Naive thymus-derived CD4-positive, alpha-beta T cell (primary cell): ENCODE data around the gene CNDP2. TPM values are rescaled to one million over a fixed set of nuclear protein-coding genes. Genes with fewer than 3 reads are reported as not detected.

Experiments
- ATAC-seq: fragments of 150-1000 bp; cut with Tn5 transposase; 2 replicates; pipeline ENCODE4 v1.10.0; 2021; ENCODE audit warnings: mild to moderate bottlenecking, moderate library complexity
- CTCF ChIA-PET: fragments of 350-600 bp; sonication (Branson Sonifier 250); formaldehyde crosslinking; loops from one replicate; lab custom pipeline; 2021; ENCODE audit warnings: antibody characterized with exemption; lab: Charles Lee
- POLR2A ChIA-PET: fragments of 350-600 bp; sonication (Branson Sonifier 250); formaldehyde crosslinking; loops from one replicate; lab custom pipeline; 2021; ENCODE audit warnings: antibody characterized with exemption, inconsistent platforms; lab: Charles Lee
- DNase-seq, 9 donors: peaks; one replicate each; pipeline versions ENCODE4 v3.0.0 to v3.0.0-alpha.2; 2020 to 2022; ENCODE audit warnings: mixed read lengths in 1 of 9
- H3K27ac ChIP-seq: one replicate; pipeline ENCODE4 v1.7.0; 2013; ENCODE audit warnings: mild to moderate bottlenecking, low read depth, low read length, moderate library complexity
- H3K27me3 ChIP-seq, 2 donors: one replicate each; pipeline ENCODE4 v1.7.0; 2013; ENCODE audit warnings: low read length in 2 of 2, mild to moderate bottlenecking in 2 of 2, moderate library complexity in 2 of 2; ENCODE audit not compliant: control insufficient read depth in 2 of 2, insufficient read depth in 2 of 2
- H3K36me3 ChIP-seq, 3 experiments: 1 replicate in 2 of 3; 2 replicates in 1 of 3; pipeline ENCODE4 v1.7.0; 2013; ENCODE audit warnings: low read length in 3 of 3, mild to moderate bottlenecking in 3 of 3, moderate library complexity in 1 of 3; ENCODE audit not compliant: insufficient read depth in 3 of 3, control insufficient read depth in 2 of 3
- H3K4me1 ChIP-seq, 2 donors: one replicate each; pipeline ENCODE4 v1.7.0; 2013; ENCODE audit warnings: low read length in 2 of 2, mild to moderate bottlenecking in 2 of 2, moderate library complexity in 1 of 2; ENCODE audit not compliant: control insufficient read depth in 2 of 2, insufficient read depth in 2 of 2
- H3K4me3 ChIP-seq: 2 replicates; pipeline ENCODE4 v1.7.0; 2013; ENCODE audit warnings: mild to moderate bottlenecking, low read length
- H3K9me3 ChIP-seq, 3 experiments: 1 replicate in 2 of 3; 2 replicates in 1 of 3; pipeline ENCODE4 v1.7.0; 2013; ENCODE audit warnings: low read length in 3 of 3; ENCODE audit not compliant: control insufficient read depth in 2 of 3
- H3K27ac Mint-ChIP-seq, 9 donors: one replicate each; pipeline ENCODE4 v1.8.0; 2020 to 2022; ENCODE audit warnings: mixed read lengths in 9 of 9, mild to moderate bottlenecking in 8 of 9, moderate library complexity in 5 of 9, inconsistent platforms in 2 of 9
- H3K27me3 Mint-ChIP-seq, 5 donors: one replicate each; pipeline ENCODE4 v1.8.0; 2021 to 2022; ENCODE audit warnings: mixed read lengths in 5 of 5, mild to moderate bottlenecking in 1 of 5
- H3K36me3 Mint-ChIP-seq, 5 donors: one replicate each; pipeline ENCODE4 v1.8.0; 2020 to 2022; ENCODE audit warnings: mixed read lengths in 5 of 5, mild to moderate bottlenecking in 3 of 5, inconsistent platforms in 1 of 5
- H3K4me1 Mint-ChIP-seq, 7 donors: one replicate each; pipeline ENCODE4 v1.8.0; 2020 to 2022; ENCODE audit warnings: mixed read lengths in 7 of 7, mild to moderate bottlenecking in 3 of 7, inconsistent platforms in 1 of 7
- H3K4me3 Mint-ChIP-seq, 10 donors: one replicate each; pipeline ENCODE4 v1.8.0; 2020 to 2022; ENCODE audit warnings: mild to moderate bottlenecking in 10 of 10, mixed read lengths in 10 of 10, moderate library complexity in 6 of 10, inconsistent platforms in 2 of 10
- H3K9me3 Mint-ChIP-seq, 11 donors: one replicate each; pipeline ENCODE4 v1.8.0; 2020 to 2022; ENCODE audit warnings: mixed read lengths in 11 of 11, mild to moderate bottlenecking in 4 of 11, inconsistent platforms in 1 of 11, moderate library complexity in 1 of 11
- intact Hi-C, 2 donors: fragments of 100-400 bp; cut with micrococcal nuclease; formaldehyde crosslinking; loops; one replicate each; pipeline ENCODE4 v1.15.1; 2023
- polyA plus RNA-seq, 2 donors: library from polyadenylated mRNA; unstranded; fragments of 300-500 nt; fragmentation: Illumina TruSeq; gene quantifications; one replicate each; pipeline ENCODE4 v1.2.3, GENCODE V29; 2021
- total RNA-seq, 6 experiments: library from RNA in 5 of 6; stranded (reverse) in 5 of 6; gene quantifications; 1 replicate in 5 of 6; 2 replicates in 1 of 6; pipeline ENCODE4 v1.2.3 and lab custom pipeline; 2021 to 2026

CNDP2 gene
- total and polyA plus RNA-seq, 7 experiments from 2014 or later = 87.7 to 169 (median 141) TPM

DNA sequence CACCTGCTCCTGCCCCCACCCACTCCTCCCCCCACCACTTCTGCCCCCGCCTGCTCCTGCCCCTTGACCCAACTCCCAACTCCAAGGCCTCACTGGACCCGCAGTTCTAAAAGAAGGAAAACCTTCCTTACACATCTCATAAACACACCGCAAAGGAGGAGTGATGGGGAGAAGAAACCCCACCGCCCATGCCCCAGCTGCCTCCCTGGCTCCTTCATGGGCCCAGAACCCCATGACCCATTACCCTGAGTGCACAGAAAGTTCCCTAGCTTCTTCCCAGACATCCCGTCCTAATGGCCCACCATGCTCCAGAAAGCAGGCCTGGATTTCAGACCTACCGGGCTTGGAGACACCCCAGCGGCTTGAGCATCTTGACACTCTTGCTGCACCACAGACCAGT is 17.8 kb upstream of the CNDP2 start:
- Histone ChIP-seq H3K4me3 (no peak overlapping the region), H3K4me1 (no peaks in the 10 kb centered on the region), H3K36me3 (no peaks in the 10 kb centered on the region), H3K9me3 (no peaks in the 10 kb centered on the region), H3K27me3 (no peaks in the 10 kb centered on the region), H3K27ac (no peak overlapping the region)
- intact Hi-C loops = loop anchor here in 1 of 2 donors (5.0 kb wide), 1 partner anchor 36 kb away; no protein-coding TSS in a partner anchor
- Mint-ChIP-seq H3K27ac (no peak overlapping the region), H3K9me3 (peaks cover 0 to 2% (median 0%) of the 10 kb centered on the region in 11 donors), H3K4me1 (peaks cover 0 to 4% (median 0%) of the 10 kb centered on the region in 7 donors), H3K27me3 (peaks cover 0 to 7% (median 0%) of the 10 kb centered on the region in 5 donors), H3K36me3 (no peaks in the 10 kb centered on the region), H3K4me3 (no peak overlapping the region)
- DNase-seq (no peak), ATAC-seq (no peak)
- CTCF ChIA-PET = interaction anchor here (0.5 to 1.0 kb wide), 2 partner anchors 12 to 15 kb away, joined by 3 to 8 read pairs; no protein-coding TSS in a partner anchor
- POLR2A ChIA-PET = no interaction called here

DNA sequence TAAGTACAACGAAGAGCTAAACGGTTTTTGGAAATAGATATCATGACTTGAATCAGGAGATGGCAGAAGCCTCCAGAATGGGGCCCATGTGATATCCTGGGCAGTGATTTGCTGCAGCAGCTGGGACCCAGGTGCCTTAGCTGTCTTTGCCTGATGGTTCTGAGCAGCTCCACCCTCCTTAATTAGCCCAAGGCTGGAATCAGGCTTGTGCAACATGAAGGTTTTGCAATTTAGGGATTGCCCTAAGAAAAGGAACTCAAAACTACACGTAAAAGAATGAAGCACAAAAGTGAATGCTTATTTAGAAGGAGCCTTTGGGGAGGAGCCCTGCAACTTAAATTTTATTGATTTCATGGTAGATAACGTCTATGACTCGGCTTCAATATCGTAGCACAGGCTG is 17.3 kb upstream of the CNDP2 start:
- H3K27me3 ChIP-seq = no peaks in the 10 kb centered on the region
- ChIA-PET CTCF (interaction anchor here (0.5 to 1.0 kb wide), 2 partner anchors 11 to 14 kb away, joined by 3 to 8 read pairs; no protein-coding TSS in a partner anchor), POLR2A (no interaction called here)
- Mint-ChIP-seq H3K4me3 (no peak overlapping the region), H3K4me1 (peaks cover 0 to 4% (median 0%) of the 10 kb centered on the region in 7 donors), H3K27me3 (peaks cover 0 to 9% (median 0%) of the 10 kb centered on the region in 5 donors), H3K9me3 (peaks cover 0 to 2% (median 0%) of the 10 kb centered on the region in 11 donors), H3K36me3 (no peaks in the 10 kb centered on the region), H3K27ac (no peak overlapping the region)
- no peaks in the 10 kb centered on the region for H3K36me3 ChIP-seq
- intact Hi-C loops = loop anchor here in 1 of 2 donors (5.0 kb wide), 1 partner anchor 37 kb away; no protein-coding TSS in a partner anchor
- H3K27ac ChIP-seq = no peak overlapping the region
- DNase-seq (no peak), ATAC-seq (no peak)
- no peaks in the 10 kb centered on the region for H3K4me1 ChIP-seq
- H3K9me3 ChIP-seq = no peaks in the 10 kb centered on the region
- no peak overlapping the region for H3K4me3 ChIP-seq

GRCh38 chr18:74479486-74480148 is 16.5 kb upstream of the CNDP2 start:
- H3K27me3 ChIP-seq = no peaks in the 10 kb centered on the region
- no peak overlapping the region for H3K27ac ChIP-seq
- peak; percentile 53 for ATAC-seq
- H3K9me3 Mint-ChIP-seq = peaks cover 0 to 2% (median 0%) of the 10 kb centered on the region in 11 donors
- CTCF ChIA-PET = no interaction called here
- POLR2A ChIA-PET = no interaction called here
- no peak overlapping the region for H3K4me3 Mint-ChIP-seq
- H3K4me1 ChIP-seq = peaks cover 2% of the 10 kb centered on the region in 2 donors
- H3K4me3 ChIP-seq = no peak overlapping the region
- H3K27ac Mint-ChIP-seq = no peak overlapping the region
- peaks cover 0 to 13% (median 0%) of the 10 kb centered on the region in 5 donors for H3K27me3 Mint-ChIP-seq
- no peaks in the 10 kb centered on the region for H3K36me3 Mint-ChIP-seq
- no peaks in the 10 kb centered on the region for H3K36me3 ChIP-seq
- no peak for DNase-seq
- peaks cover 0 to 7% (median 3%) of the 10 kb centered on the region in 7 donors for H3K4me1 Mint-ChIP-seq
- intact Hi-C loops = loop anchor here in 1 of 2 donors (5.0 kb wide), 1 partner anchor 37 kb away; no protein-coding TSS in a partner anchor
- no peaks in the 10 kb centered on the region for H3K9me3 ChIP-seq

GRCh38 chr18:74480149-74480651 is 16.0 kb upstream of the CNDP2 start:
- H3K4me3 ChIP-seq = no peak overlapping the region
- DNase-seq = no peak
- intact Hi-C loops = no loop called here
- H3K27ac Mint-ChIP-seq = no peak overlapping the region
- H3K4me1 Mint-ChIP-seq = peaks cover 0 to 12% (median 8%) of the 10 kb centered on the region in 7 donors
- H3K4me1 ChIP-seq = peaks cover 4 to 5% of the 10 kb centered on the region in 2 donors
- CTCF ChIA-PET = no interaction called here
- H3K27me3 Mint-ChIP-seq = peaks cover 0 to 14% (median 0%) of the 10 kb centered on the region in 5 donors
- H3K36me3 ChIP-seq = no peaks in the 10 kb centered on the region
- H3K27ac ChIP-seq = no peak overlapping the region
- H3K27me3 ChIP-seq = no peaks in the 10 kb centered on the region
- H3K4me3 Mint-ChIP-seq = no peak overlapping the region
- no peaks in the 10 kb centered on the region for H3K36me3 Mint-ChIP-seq
- no peaks in the 10 kb centered on the region for H3K9me3 ChIP-seq
- no peak for ATAC-seq
- POLR2A ChIA-PET = no interaction called here
- peaks cover 0 to 4% (median 0%) of the 10 kb centered on the region in 11 donors for H3K9me3 Mint-ChIP-seq

DNA sequence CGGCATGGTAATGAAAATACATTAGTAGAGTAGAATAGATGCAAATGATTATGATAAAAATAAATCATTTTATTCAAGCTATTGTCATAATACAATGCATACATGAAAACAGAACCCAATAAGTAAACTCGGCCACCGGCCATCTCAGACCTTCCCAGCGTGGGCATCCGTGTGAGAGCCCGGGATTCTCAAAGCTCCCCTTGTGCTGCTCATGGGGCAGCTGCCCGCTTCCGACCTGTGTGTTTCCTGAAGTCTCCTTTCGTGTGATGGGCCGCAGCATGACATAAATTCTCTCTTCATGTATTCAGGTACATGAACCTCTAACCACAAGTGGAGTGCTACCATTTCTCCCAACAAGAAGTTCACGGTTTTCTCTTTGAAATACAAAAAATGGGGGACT is 13.5 kb upstream of the CNDP2 start:
- no peak for ATAC-seq
- no peak overlapping the region for H3K4me3 Mint-ChIP-seq
- H3K4me3 ChIP-seq = no peak overlapping the region
- H3K4me1 Mint-ChIP-seq = peaks cover 5 to 19% (median 16%) of the 10 kb centered on the region in 7 donors
- no peaks in the 10 kb centered on the region for H3K36me3 Mint-ChIP-seq
- H3K4me1 ChIP-seq = peaks cover 4 to 5% of the 10 kb centered on the region in 2 donors
- H3K36me3 ChIP-seq = no peaks in the 10 kb centered on the region
- H3K9me3 ChIP-seq = no peaks in the 10 kb centered on the region
- H3K27me3 Mint-ChIP-seq = peaks cover 0 to 12% (median 0%) of the 10 kb centered on the region in 5 donors
- H3K27ac Mint-ChIP-seq = no peak overlapping the region
- ChIA-PET POLR2A (no interaction called here), CTCF (interaction anchor here (0.6 kb wide), 1 partner anchor 1814 kb away, joined by 3 read pairs; no protein-coding TSS in a partner anchor)
- H3K27me3 ChIP-seq = no peaks in the 10 kb centered on the region
- peaks cover 0 to 4% (median 0%) of the 10 kb centered on the region in 11 donors for H3K9me3 Mint-ChIP-seq
- no peak overlapping the region for H3K27ac ChIP-seq
- DNase-seq = no peak
- intact Hi-C loops = no loop called here

DNA sequence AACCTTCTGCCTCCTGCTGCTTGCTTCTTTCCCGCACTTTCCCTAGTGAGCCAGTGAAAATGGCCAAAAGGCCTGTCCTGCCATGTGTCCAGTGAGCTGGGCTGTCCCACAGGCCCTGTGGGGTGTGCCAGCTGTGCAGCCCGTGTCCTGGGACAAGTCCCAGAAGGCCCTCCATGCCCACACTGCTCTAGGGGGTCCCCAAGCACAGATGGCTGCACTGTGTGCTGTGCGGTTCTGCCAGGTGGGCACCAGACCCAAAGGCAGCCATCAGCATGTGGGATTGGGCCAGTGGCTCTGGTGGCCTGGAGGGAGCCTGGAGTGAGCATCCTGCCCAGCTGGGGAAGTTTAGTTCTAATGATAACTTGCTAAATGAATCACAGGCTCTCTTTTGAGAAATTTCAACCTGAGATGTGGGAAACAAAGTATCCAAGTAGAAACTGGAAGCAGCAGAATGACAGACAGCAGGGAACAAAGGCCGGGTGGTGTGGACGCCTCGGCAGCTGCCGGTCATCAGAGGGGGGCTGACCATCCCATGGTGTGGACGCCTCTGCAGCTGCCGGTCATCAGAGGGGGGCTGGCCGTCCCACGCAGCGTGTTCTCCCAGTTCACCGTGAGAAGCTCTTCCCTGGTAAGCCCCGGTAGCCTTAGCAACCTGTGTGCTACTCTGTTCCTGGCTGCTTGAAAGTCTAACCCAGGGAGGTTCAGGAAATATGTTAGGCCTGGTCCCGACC is 9.9 kb upstream of the CNDP2 start:
- POLR2A ChIA-PET = no interaction called here
- no peak overlapping the region for H3K27ac Mint-ChIP-seq
- H3K27me3 Mint-ChIP-seq = peaks cover 0 to 25% (median 0%) of the 10 kb centered on the region in 5 donors
- H3K4me1 Mint-ChIP-seq = peaks cover 5 to 19% (median 16%) of the 10 kb centered on the region in 7 donors
- no peaks in the 10 kb centered on the region for H3K27me3 ChIP-seq
- peaks cover 0 to 4% (median 0%) of the 10 kb centered on the region in 11 donors for H3K9me3 Mint-ChIP-seq
- H3K9me3 ChIP-seq = no peaks in the 10 kb centered on the region
- no peaks in the 10 kb centered on the region for H3K36me3 Mint-ChIP-seq
- H3K4me3 ChIP-seq = no peak overlapping the region
- intact Hi-C loops = no loop called here
- no peak for DNase-seq
- no peak for ATAC-seq
- CTCF ChIA-PET = interaction anchor here (1.5 kb wide), 1 partner anchor 132 kb away, joined by 5 read pairs; no protein-coding TSS in a partner anchor
- peaks cover 4 to 5% of the 10 kb centered on the region in 2 donors for H3K4me1 ChIP-seq
- H3K27ac ChIP-seq = no peak overlapping the region
- H3K4me3 Mint-ChIP-seq = peak overlapping the region in 2 of 10 donors; percentile 17 to 18
- H3K36me3 ChIP-seq = no peaks in the 10 kb centered on the region
